Activated CD4-positive, alpha-beta T cell treated with anti-CD3 and anti-CD28 coated beads, Interleukin-2, amount 50 U/mL, for 16 hours (primary cell): Measurements from ENCODE around the gene SUCNR1.
"Not testable (repeated sequence)": the region's sequence is repeated elsewhere in the genome, so short reads cannot be mapped to it uniquely, and the experiment has no call there.

Experiments used
- DNase-seq: peaks from one replicate; pipeline ENCODE4 v3.0.0-alpha.2; 2020

SUCNR1 gene

GRCh38 chr3:151900884-151901643 lies 27.6 kb downstream of the SUCNR1 start:
- DNase-seq = no peak

DNA sequence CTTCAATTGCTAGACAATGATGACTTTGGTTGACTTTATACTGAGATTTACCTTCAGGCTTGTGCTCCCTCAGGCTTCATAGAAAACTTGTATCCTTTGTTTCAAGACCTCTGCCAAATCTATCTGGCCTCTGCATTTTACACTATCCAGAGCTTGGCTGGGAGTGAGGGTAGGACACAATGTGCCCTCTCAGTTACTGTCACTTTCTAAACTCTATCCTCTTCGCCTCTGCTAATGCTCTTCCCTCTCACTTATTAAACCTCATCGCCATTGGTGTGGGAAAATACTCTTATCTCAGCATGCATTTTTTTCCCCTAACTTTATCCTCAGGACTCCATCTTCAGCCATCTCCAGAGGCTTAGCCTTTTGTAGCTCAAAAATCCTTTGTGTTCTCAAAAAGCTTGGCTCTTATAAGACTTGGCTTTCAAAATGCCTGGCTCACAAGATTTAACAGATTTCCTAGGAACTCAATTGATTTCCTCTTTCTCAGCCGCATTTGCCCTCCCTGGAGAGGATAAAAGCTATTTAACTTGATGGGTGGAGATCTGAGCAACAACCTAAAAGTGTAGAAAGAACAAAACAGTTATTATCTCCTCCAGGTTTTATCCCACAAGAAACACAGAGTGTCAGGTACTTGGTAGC lies 28.3 kb downstream of the SUCNR1 start:
- no peak for DNase-seq

- DNase-seq = no peak
Measured at GRCh38 chr3:151903501-151903991, 30.1 kb downstream of the SUCNR1 start.

DNA sequence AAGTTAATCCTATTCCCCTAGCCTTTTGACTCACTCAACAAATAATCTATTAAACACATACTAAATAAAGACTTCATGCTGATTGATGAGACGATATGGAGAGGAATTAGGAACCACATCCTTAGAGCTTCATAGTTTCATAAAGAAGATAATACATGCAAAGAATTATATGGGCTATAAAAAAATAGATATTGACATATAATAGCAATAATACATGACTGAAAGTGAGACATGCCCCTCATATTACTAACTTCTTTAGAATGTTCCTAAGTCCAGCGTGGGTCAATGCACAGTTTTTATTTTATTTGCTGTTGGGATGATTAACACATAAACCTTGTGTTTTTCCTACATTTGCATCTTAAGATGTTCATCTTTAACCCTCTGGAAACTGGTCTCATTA lies 32.2 kb downstream of the SUCNR1 start:
- DNase-seq = no peak

- DNase-seq = no peak
Measured at GRCh38 chr3:151906751-151907150, 33.3 kb downstream of the SUCNR1 start.

GRCh38 chr3:151908399-151908798 lies 35.0 kb downstream of the SUCNR1 start:
- DNase-seq = no peak

DNA sequence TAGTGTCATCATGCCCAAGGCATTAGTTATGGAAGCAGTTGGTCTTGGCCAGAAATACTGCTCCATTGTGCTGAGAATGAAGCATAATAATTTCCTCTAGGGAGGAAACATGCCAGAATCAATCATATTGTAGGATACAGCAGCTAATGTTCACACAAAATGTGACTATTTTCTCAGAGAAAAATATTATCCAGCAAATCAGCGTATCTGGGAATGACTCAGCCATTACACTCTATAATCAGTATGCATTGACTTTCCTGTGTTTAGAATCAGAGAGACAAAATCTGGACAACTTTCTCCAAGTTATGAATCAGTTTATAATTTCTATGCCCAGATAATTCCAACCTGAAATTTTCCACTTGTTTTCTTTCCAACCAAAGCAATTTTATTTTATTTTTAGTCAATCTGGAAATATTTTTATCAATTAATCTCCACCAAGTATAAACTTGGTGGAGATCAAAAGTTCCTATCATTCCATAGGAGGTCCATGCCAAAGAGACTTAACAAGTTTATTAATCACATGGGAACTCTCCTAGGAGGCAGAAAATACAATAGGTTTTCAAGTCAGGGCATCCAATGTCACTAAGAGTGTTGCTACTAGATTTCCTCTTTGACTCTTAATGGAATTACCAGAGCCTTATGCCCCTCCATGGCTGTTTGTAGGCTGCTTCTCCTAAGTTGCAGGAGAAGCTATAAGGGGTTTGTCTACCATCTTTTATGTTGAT lies 36.4 kb downstream of the SUCNR1 start:
- DNase-seq = no peak

GRCh38 chr3:151911462-151911861 lies 38.0 kb downstream of the SUCNR1 start:
- DNase-seq = no peak

DNA sequence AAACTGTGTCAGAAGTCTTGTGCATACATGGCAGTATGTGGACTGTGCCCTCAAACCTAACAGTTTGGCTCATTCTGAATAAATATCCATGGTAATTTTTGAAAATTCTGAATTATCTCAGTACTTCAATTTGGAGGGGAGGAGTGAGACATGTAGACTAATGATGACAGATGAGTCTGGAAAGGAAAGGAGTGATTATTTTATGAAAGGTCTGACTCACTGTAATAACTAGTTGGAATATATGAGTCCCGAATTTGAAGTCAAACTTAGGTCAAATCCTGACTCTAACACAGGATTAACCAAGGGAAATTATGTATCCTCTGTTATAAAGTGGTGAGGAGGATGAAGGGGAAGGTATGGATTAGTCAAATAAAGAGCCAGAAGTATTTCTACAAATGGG lies 38.6 kb downstream of the SUCNR1 start:
- DNase-seq = no peak

GRCh38 chr3:151916781-151917180 lies 43.3 kb downstream of the SUCNR1 start:
- DNase-seq = no peak

- DNase-seq = peak; percentile 33
Measured at GRCh38 chr3:151918253-151919029, 45.0 kb downstream of the SUCNR1 start.

DNA sequence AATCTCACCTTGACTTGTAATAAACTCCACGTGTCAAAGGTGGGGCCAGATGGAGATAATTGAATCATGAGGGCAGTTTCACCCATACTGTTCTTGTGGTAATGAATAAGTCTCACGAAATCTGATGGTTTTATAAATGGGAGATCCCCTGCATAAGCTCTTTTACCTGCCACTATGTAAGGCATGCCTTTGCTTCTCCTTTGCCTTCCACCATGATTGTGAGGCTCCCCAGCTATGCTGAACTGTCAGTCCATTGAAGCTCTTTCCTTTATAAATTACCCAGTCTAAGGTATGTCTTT lies 45.5 kb downstream of the SUCNR1 start:
- DNase-seq = no peak

GRCh38 chr3:151919446-151919845 lies 46.0 kb downstream of the SUCNR1 start:
- no peak for DNase-seq

DNA sequence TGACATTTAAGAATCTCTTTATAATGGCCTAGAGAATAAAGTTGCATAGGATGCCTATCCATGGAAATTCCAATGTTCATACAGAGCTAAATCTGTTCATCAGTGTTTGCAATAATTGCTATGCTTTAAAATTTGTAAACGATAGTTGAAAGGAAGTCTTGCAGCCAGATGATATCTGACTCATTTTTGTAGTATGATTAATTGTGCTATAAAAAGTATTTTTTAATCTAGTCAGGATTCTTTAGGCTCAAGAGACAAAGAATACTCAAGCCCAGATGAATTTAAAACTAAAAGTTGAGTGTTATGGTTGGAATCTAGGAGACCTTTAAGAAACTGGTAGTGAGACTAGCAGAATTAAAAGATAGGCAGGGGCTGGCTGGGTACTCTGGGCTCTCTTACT lies 50.5 kb downstream of the SUCNR1 start:
- DNase-seq = no peak

DNA sequence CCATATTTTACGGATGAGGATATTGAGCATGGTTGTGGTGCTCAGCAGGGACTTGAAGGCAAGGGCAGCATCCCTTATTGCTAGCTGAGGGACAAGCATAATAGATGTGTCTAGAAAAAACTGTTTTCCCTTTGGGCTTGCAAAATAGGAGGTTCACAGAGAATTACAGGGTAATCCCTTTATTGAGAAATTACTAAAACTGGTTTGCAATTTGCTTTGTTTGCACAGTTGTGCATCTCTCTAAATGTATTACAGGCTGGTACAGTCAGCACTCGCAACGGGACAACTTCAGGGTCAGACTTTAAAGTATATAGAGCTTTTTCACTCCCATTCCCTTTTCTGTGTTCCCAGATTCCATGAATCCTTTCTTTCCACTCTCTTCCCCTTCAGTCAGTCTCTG lies 51.3 kb downstream of the SUCNR1 start:
- no peak for DNase-seq

GRCh38 chr3:151925419-151925818 lies 52.0 kb downstream of the SUCNR1 start:
- DNase-seq = peak; percentile 27

GRCh38 chr3:151925876-151926275 lies 52.4 kb downstream of the SUCNR1 start:
- no peak for DNase-seq

DNA sequence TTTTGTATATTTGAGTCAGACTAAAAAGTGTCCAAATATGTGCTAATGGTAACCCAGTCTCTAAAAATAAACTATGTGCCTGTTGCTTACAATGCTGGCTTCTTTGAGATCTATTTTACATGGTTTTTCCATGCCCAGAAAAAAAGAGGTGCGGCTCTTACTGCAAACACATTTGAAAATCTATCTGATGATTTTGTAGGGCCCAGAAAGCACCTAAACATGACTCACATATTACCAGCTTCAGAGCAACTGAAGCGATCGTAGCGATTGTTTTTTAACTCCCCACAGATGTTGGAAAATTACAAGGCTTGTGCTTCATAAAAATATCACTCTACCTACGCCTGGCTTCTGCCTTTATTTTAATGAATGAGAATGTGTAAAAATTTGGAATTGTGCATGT lies 53.5 kb downstream of the SUCNR1 start:
- no peak for DNase-seq

GRCh38 chr3:151927915-151928525 lies 54.6 kb downstream of the SUCNR1 start:
- DNase-seq = not testable (repeated sequence)

GRCh38 chr3:151931171-151931570 lies 57.7 kb downstream of the SUCNR1 start:
- DNase-seq = no peak

- DNase-seq = no peak
Measured at GRCh38 chr3:151933234-151933853, 59.9 kb downstream of the SUCNR1 start.
